Gastroesophageal sphincter (tissue), 4 donors: ENCODE measurements around the gene RAMP1. TPM values are rescaled to one million over a fixed set of nuclear protein-coding genes. Genes with fewer than 3 reads are reported as not detected.
A peak's percentile ranks its signal among the peaks of the same experiment; 100 is the strongest.

ENCODE experiments used
- ATAC-seq: fragments of 150-250 bp; one replicate; pipeline ENCODE4 v1.9.1; 2016; ENCODE audit warnings: mild to moderate bottlenecking, moderate library complexity
- H3K27ac ChIP-seq, 4 donors: fragments of 200-600 bp; sonication (generic) in 3 of 4; 1 replicate in 3 of 4; 2 replicates in 1 of 4; pipeline ENCODE4 v1.5.1; 2016 to 2019
- H3K27me3 ChIP-seq: fragments of 200-600 bp; sonication (generic); one replicate; pipeline ENCODE4 v1.5.1; 2019
- H3K36me3 ChIP-seq, 2 donors: fragments of 200-600 bp; sonication (generic); one replicate each; pipeline ENCODE4 v1.5.1; 2019; ENCODE audit warnings: control low read depth in 1 of 2
- H3K4me1 ChIP-seq, 3 donors: fragments of 200-600 bp; sonication (generic); 1 replicate in 2 of 3; 2 replicates in 1 of 3; pipeline ENCODE4 v1.5.1; 2016 to 2019; ENCODE audit warnings: control low read depth in 2 of 3
- H3K4me3 ChIP-seq, 2 donors: fragments of 200-600 bp; sonication (generic); one replicate each; pipeline ENCODE4 v1.5.1; 2019; ENCODE audit warnings: mild to moderate bottlenecking in 1 of 2, moderate library complexity in 1 of 2
- H3K9me3 ChIP-seq, 3 donors: fragments of 200-600 bp; sonication (generic); one replicate each; pipeline ENCODE4 v1.5.1; 2017 to 2019; ENCODE audit warnings: control low read depth in 2 of 3
- EP300 ChIP-seq: sonication (generic); formaldehyde crosslinking; IDR thresholded peaks from one replicate; pipeline ENCODE4 v1.6.1; 2017; ENCODE audit warnings: antibody characterized with exemption, mild to moderate bottlenecking
- POLR2A ChIP-seq, 2 donors: fragments of 450-650 bp; IDR thresholded peaks; one replicate each; pipeline ENCODE4 v1.6.1; 2017; ENCODE audit warnings: antibody characterized with exemption in 2 of 2, mild to moderate bottlenecking in 2 of 2, moderate library complexity in 1 of 2
- POLR2AphosphoS5 ChIP-seq: sonication (generic); formaldehyde crosslinking; IDR thresholded peaks from one replicate; pipeline ENCODE4 v1.6.1; 2017; ENCODE audit warnings: antibody characterized with exemption
- WGBS, 2 donors: methylation state at CpG; one replicate each; pipeline ENCODE4 v1.1.5; 2018; ENCODE audit warnings: low coverage in 1 of 2; 5-methylcytosine and 5-hydroxymethylcytosine counted together
- total RNA-seq, 4 donors: library from RNA; depleted of rRNA; stranded (reverse); fragments of >200 nt; gene quantifications; one replicate each; pipeline ENCODE4 v1.1.0, GENCODE V29; 2016
- TF ChIP-seq, protein P1 (sequence below), 4 experiments: fragments of 200-600 bp in 2 of 4; fragments of 450-650 bp in 2 of 4; sonication (generic) in 1 of 4; IDR thresholded peaks; one replicate each; pipeline ENCODE4 v1.5.1; 2017 to 2019; ENCODE audit warnings: antibody characterized with exemption in 4 of 4, mild to moderate bottlenecking in 2 of 4, moderate library complexity in 2 of 4

The RAMP1 gene
- total RNA-seq, 4 donors from 2014 or later = 213 to 355 (median 286) TPM

- no peaks in the 10 kb centered on the region for H3K27me3 ChIP-seq
- peak; percentile 0 for ATAC-seq
- peak overlapping the region in 1 of 2 donors; percentile 10 for H3K4me3 ChIP-seq
- H3K4me1 ChIP-seq = peaks cover 11 to 82% (median 30%) of the 10 kb centered on the region in 3 donors
- H3K9me3 ChIP-seq = no peaks in the 10 kb centered on the region
- whole genome bisulfite sequencing, 2 donors = no CpG with 5 or more reads among the region's 27 CpGs
- TF ChIP-seq EP300 (no peak), POLR2AphosphoS5 (no peak), POLR2A (IDR thresholded peaks at IDR 0.05) (no peak)
- TF ChIP-seq, protein P1, sequence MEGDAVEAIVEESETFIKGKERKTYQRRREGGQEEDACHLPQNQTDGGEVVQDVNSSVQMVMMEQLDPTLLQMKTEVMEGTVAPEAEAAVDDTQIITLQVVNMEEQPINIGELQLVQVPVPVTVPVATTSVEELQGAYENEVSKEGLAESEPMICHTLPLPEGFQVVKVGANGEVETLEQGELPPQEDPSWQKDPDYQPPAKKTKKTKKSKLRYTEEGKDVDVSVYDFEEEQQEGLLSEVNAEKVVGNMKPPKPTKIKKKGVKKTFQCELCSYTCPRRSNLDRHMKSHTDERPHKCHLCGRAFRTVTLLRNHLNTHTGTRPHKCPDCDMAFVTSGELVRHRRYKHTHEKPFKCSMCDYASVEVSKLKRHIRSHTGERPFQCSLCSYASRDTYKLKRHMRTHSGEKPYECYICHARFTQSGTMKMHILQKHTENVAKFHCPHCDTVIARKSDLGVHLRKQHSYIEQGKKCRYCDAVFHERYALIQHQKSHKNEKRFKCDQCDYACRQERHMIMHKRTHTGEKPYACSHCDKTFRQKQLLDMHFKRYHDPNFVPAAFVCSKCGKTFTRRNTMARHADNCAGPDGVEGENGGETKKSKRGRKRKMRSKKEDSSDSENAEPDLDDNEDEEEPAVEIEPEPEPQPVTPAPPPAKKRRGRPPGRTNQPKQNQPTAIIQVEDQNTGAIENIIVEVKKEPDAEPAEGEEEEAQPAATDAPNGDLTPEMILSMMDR (IDR thresholded peaks at IDR 0.05) = no peak
- peak overlapping the region; percentile 74 to 98 (median 96) for H3K27ac ChIP-seq
- H3K36me3 ChIP-seq = peaks cover 0 to 6% of the 10 kb centered on the region in 2 donors
Observed at GRCh38 chr2:237885111-237885930, 25.9 kb downstream of the RAMP1 start.

DNA sequence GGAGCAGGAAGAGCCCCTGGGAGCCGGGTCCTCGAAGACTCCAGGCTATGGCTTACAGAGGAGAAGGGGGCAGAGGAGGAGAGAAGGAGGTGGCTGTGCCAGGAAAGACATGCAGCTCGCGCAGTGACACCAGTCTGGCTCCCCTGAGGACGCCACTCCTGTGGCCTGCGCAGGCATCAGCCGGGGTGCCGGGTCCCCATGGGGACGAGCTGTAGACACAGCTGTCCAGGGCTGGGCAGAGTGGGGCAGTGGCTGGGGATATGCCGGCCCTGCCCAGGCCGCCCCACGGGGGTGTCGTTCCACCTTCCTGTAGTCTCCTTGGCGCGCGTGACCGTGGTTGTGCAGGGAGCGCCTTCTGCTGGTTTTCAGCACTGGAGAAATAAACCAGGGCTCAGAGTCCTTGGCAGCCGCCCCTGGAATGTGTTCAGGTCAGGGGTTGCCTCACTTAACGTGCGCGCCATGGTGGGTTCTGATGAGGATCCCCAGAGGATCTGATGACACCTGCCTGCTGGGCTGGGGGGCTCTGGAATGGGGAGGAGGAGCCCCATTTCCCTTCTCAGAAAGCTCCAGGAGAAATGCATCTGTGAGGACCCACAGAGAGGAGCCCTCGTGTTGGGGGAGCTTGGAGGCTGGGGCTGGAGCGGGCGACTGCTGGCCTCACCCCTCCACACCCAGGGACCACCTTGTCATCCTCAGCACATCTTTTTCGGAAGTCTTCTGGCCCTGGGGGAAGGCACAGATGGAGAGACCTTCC, 26.7 kb downstream of the RAMP1 start:
- H3K36me3 ChIP-seq = peaks cover 0 to 4% of the 10 kb centered on the region in 2 donors
- H3K4me1 ChIP-seq = peaks cover 11 to 82% (median 30%) of the 10 kb centered on the region in 3 donors
- no peaks in the 10 kb centered on the region for H3K27me3 ChIP-seq
- peak; percentile 79 for ATAC-seq
- peak overlapping the region in 1 of 2 donors; percentile 12 for H3K4me3 ChIP-seq
- no peaks in the 10 kb centered on the region for H3K9me3 ChIP-seq
- H3K27ac ChIP-seq = peak overlapping the region; percentile 74 to 98 (median 96)
- TF ChIP-seq POLR2A (IDR thresholded peaks at IDR 0.05) (peak; percentile 13 to 25), EP300 (peak; percentile 71), POLR2AphosphoS5 (peak; percentile 88)
- TF ChIP-seq, protein P1 (IDR thresholded peaks at IDR 0.05) = peak in 2 of 4 experiments; percentile 42 to 63
- no CpG with 5 or more reads among the region's 26 CpGs for WGBS, 2 donors

- no peaks in the 10 kb centered on the region for H3K36me3 ChIP-seq
- 60% methylated on average over 3 of the region's 23 CpGs; no CpG with 5 or more reads in 1 of the 2 donors for WGBS, 2 donors
- peak; percentile 91 for ATAC-seq
- H3K27ac ChIP-seq = peak overlapping the region; percentile 74 to 98 (median 96)
- H3K27me3 ChIP-seq = no peaks in the 10 kb centered on the region
- peak overlapping the region in 1 of 2 donors; percentile 12 for H3K4me3 ChIP-seq
- H3K9me3 ChIP-seq = no peaks in the 10 kb centered on the region
- peaks cover 11 to 84% (median 30%) of the 10 kb centered on the region in 3 donors for H3K4me1 ChIP-seq
- TF ChIP-seq EP300 (peak; percentile 99), POLR2AphosphoS5 (peak; percentile 100), POLR2A (IDR thresholded peaks at IDR 0.05) (peak; percentile 9 to 11)
- TF ChIP-seq, protein P1 (IDR thresholded peaks at IDR 0.05) = no peak
Observed at GRCh38 chr2:237886685-237887481, 27.5 kb downstream of the RAMP1 start.

- H3K9me3 ChIP-seq = no peaks in the 10 kb centered on the region
- no peak for ATAC-seq
- H3K4me3 ChIP-seq = no peak overlapping the region
- no peaks in the 10 kb centered on the region for H3K27me3 ChIP-seq
- H3K4me1 ChIP-seq = peaks cover 11 to 86% (median 30%) of the 10 kb centered on the region in 3 donors
- H3K36me3 ChIP-seq = no peaks in the 10 kb centered on the region
- 6 to 43% methylated on average over 2 of the region's 2 CpGs for WGBS, 2 donors
- peak overlapping the region; percentile 74 to 98 (median 96) for H3K27ac ChIP-seq
- TF ChIP-seq, protein P1 (IDR thresholded peaks at IDR 0.05) = no peak
- peak; percentile 94 for TF ChIP-seq POLR2AphosphoS5
- TF ChIP-seq POLR2A (IDR thresholded peaks at IDR 0.05) = no peak
- no peak for TF ChIP-seq EP300
Observed at GRCh38 chr2:237888389-237888788, 29.0 kb downstream of the RAMP1 start.
